ENCODE results near the gene CZIB. TPM values are rescaled to one million over a fixed set of nuclear protein-coding genes. Genes with fewer than 3 reads are reported as not detected.

CZIB gene
- total RNA-seq, 1 experiment from 2014 or later, result 67.0 TPM

DNA sequence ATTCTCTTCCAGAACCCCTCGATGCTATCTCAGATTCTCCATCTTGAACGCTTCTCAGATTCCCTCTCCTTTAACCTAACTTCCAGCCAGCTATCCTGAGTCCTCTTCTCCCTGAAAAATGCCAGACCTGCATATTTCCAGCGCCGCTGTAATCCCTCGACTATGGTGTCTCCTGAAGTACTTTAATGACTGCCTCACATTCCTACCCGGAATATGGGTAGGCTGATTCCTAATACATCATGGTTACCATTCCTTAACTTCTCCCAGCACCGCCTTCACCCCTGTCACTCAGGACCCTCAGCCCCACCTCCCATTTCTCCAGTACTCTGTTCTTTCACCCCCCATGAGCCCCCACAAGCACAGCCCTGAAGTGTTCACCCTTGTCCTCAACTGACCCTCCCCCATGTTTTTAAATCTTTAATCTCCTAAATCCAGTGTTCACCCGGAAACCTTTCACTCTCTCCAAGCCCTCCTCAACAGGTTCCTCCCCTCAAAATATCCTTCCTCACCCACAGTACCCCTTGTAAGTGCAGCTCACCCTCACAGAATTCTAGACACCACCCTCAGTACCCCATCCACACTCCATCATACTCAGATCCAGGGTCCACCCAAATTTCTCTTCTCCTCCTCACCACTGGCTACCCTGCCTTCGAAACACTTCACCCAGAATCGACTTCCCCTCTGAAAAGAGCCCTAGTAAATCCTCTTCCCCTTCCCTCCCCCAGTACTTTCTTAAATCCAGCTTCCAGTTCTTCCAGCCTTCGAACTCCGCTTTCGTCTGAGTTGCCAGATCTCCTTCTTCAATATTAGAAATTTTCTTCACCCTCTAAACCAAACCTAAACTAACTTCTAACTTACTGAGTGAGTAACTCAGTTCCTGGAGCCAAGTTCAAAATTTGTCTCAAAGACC, 22.9 kb downstream of the CZIB start:
- no peak overlapping the region for H2BK120ac ChIP-seq (ENCODE audit: low read depth, low read length, poor library complexity, severe bottlenecking)
- peaks cover 14% of the 10 kb centered on the region for H3K27me3 Mint-ChIP-seq (ENCODE audit: low read depth)
- no peaks in the 10 kb centered on the region for H3K9me3 ChIP-seq (ENCODE audit: control insufficient read depth, low read depth, low read length)
- H3K4me2 ChIP-seq (ENCODE audit: insufficient read depth, insufficient read length, low read length), result peak overlapping the region; percentile 90
- peaks cover 2% of the 10 kb centered on the region; the same call in 1 of the 2 replicates for H3K4me1 ChIP-seq (ENCODE audit: insufficient read depth, low read length)
- H2BK15ac ChIP-seq (ENCODE audit: low read depth, low read length), result no peak overlapping the region
- no peak overlapping the region for H4K91ac ChIP-seq (ENCODE audit: insufficient read length, low read depth, low read length)
- no peak overlapping the region for H2AFZ ChIP-seq (ENCODE audit: low read length)
- no CpG with 5 or more reads among the region's 13 CpGs for WGBS (ENCODE audit: extremely low coverage, insufficient read length, low lambda C conversion rate)
- peak overlapping the region; percentile 84 to 95 for H3K4me3 Mint-ChIP-seq
- no peak overlapping the region for H2BK20ac ChIP-seq (ENCODE audit: low read depth, low read length, poor library complexity, severe bottlenecking)
- H3K14ac ChIP-seq (ENCODE audit: insufficient read depth, low read length), result no peak overlapping the region
- no peaks in the 10 kb centered on the region for H3K27me3 ChIP-seq (ENCODE audit: insufficient read depth, low read length)
- H4K8ac ChIP-seq (replicated peaks; ENCODE audit: insufficient read length, low read depth, low read length), result no peak overlapping the region
- H2BK5ac ChIP-seq (ENCODE audit: insufficient read length, low read length), result no peak overlapping the region
- TF ChIP-seq, protein P1, sequence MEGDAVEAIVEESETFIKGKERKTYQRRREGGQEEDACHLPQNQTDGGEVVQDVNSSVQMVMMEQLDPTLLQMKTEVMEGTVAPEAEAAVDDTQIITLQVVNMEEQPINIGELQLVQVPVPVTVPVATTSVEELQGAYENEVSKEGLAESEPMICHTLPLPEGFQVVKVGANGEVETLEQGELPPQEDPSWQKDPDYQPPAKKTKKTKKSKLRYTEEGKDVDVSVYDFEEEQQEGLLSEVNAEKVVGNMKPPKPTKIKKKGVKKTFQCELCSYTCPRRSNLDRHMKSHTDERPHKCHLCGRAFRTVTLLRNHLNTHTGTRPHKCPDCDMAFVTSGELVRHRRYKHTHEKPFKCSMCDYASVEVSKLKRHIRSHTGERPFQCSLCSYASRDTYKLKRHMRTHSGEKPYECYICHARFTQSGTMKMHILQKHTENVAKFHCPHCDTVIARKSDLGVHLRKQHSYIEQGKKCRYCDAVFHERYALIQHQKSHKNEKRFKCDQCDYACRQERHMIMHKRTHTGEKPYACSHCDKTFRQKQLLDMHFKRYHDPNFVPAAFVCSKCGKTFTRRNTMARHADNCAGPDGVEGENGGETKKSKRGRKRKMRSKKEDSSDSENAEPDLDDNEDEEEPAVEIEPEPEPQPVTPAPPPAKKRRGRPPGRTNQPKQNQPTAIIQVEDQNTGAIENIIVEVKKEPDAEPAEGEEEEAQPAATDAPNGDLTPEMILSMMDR (conservative IDR thresholded peaks at IDR 0.05), result no peak
- H3K9ac ChIP-seq (ENCODE audit: extremely low read depth, insufficient read length, low read length), result peak overlapping the region; percentile 69
- H3K18ac ChIP-seq (ENCODE audit: insufficient read length, low read depth, low read length), result peak overlapping the region; percentile 39
- no peak overlapping the region for H2AK5ac ChIP-seq (ENCODE audit: insufficient read length, low read length)
- H3K56ac ChIP-seq (ENCODE audit: insufficient read length, low read depth, low read length), result no peak overlapping the region
- H3K23me2 ChIP-seq (ENCODE audit: insufficient read length, low read depth, low read length, poor library complexity, severe bottlenecking), result peaks cover 15% of the 10 kb centered on the region
- H3K27ac ChIP-seq (ENCODE audit: insufficient read length, low read depth, low read length), result no peak overlapping the region
- no peak overlapping the region for H3K4ac ChIP-seq (ENCODE audit: low read depth, low read length)
- H4K20me1 ChIP-seq (ENCODE audit: control insufficient read depth, insufficient read depth, insufficient read length), result no peaks in the 10 kb centered on the region
- H4K5ac ChIP-seq (ENCODE audit: insufficient read length, low read depth, low read length), result no peak overlapping the region
- no peak for DNase-seq
- peak overlapping the region; percentile 86 to 95 (median 95) for H3K27ac Mint-ChIP-seq
- no peak overlapping the region for H3K23ac ChIP-seq (ENCODE audit: insufficient read length, low read depth, low read length)
- no peak overlapping the region for H2BK12ac ChIP-seq (ENCODE audit: insufficient read length, low read depth, low read length)
- no peaks in the 10 kb centered on the region; a peak in 1 of 5 replicates for H3K9me3 Mint-ChIP-seq
- no peak overlapping the region for H3T11ph ChIP-seq (ENCODE audit: low read length)
- peaks cover 7 to 26% (median 21%) of the 10 kb centered on the region in 3 experiments for H3K36me3 Mint-ChIP-seq (ENCODE audit: insufficient read depth in 1 of 3, low read depth in 3 of 3)
- H3K4me1 Mint-ChIP-seq, result peaks cover 19 to 22% of the 10 kb centered on the region in 2 experiments
- H3K79me1 ChIP-seq (ENCODE audit: insufficient read depth, low read depth, low read length, poor library complexity, severe bottlenecking), result peaks cover 3% of the 10 kb centered on the region
- H3K79me2 ChIP-seq (ENCODE audit: insufficient read depth, low read length), result no peaks in the 10 kb centered on the region
